OCI-LY1 (cell line): ENCODE measurements around the gene DNAJC5G.

ENCODE experiments used
- CTCF ChIP-seq: fragments of 200-600 bp; sonication (generic), shearing (Covaris generic); IDR thresholded peaks from 2 replicates; pipeline ENCODE4 v1.5.1; 2017; ENCODE audit warnings: mild to moderate bottlenecking, antibody characterized with exemption, low read length, moderate library complexity, mixed read lengths
- EZH2 ChIP-seq: fragments of 200-600 bp; sonication (generic), shearing (Covaris generic); IDR thresholded peaks from 2 replicates; pipeline ENCODE4 v1.8.0; 2017; ENCODE audit warnings: borderline replicate concordance, mixed run types, mild to moderate bottlenecking, antibody characterized with exemption, low read length, moderate library complexity, mixed read lengths

DNA sequence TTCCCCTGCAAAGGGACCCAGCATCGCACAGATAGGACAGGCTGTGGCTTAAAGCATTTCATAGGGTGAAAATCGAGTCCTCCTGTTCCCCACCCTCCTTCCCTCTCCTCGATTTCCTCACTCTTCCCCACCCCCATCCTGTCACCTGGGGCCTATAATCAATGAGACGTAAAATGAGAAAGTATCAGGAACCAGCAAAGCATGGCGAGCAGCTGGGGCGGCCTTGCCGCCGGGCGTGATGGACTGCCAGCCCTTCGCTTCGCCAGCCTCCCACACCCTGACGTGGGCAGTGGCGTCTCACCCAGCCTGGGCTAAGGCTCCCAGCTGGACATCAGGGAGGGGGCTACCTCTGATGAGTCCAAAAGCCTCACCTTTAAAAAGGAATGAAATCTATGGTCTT, 23.5 kb upstream of the DNAJC5G start:
- TF ChIP-seq CTCF, result no peak
- TF ChIP-seq EZH2, result no peak
